ENCODE data around the gene SMAD9.

SMAD9 gene

GRCh38 chr13:36815062-36815461, 105.0 kb downstream of the SMAD9 start:
- DNase-seq = no peak

GRCh38 chr13:36814465-36814864, 105.6 kb downstream of the SMAD9 start:
- DNase-seq = no peak

GRCh38 chr13:36813225-36813624, 106.8 kb downstream of the SMAD9 start:
- no peak for DNase-seq

GRCh38 chr13:36807616-36808015, 112.4 kb downstream of the SMAD9 start:
- no peak for DNase-seq

- no peak for DNase-seq
Measured at GRCh38 chr13:36806102-36806501, 113.9 kb downstream of the SMAD9 start.

- DNase-seq = no peak
Measured at GRCh38 chr13:36804588-36804987, 115.5 kb downstream of the SMAD9 start.

DNA sequence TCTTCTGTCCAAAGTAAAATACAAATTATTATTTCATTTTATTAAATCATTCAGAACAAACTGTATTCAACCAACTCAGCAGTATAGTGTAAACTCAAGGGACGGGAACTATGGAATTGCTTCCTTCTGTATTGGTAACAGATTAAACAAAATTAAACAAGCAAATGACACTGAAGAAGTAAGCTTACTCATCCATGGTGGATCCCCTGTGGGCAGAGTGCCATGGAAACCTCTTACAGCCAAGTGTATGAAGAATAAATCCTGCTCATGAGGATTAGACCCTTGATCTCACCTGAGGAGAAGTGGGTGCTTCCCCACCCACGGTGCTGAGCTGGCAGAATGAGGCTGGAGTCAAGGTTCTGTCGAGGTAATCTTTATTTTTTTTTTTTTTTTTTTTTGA, 119.0 kb downstream of the SMAD9 start:
- DNase-seq = no peak

DNA sequence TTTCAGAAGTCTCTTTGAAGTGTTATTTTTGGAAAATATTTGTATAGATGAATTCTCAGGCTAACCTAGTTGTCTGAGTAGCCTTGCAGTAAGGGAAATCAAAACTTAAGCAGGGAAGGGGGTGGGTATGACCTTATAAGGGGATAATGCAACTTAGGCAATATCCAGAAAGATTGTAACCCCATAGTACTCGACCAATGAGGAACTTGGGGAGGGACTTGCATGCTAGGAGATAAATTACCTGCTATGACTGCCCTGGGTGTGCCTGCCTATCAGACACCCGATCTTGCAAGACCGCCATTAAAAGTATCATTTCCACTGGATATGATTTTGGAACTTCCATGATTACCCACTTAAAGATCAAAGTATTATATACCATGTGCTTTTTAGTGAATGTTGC, 124.0 kb downstream of the SMAD9 start:
- DNase-seq = no peak

GRCh38 chr13:36795463-36795862, 124.6 kb downstream of the SMAD9 start:
- no peak for DNase-seq

All from fibroblast of skin of back (primary cell).